HUDEP-2 (cell line): ENCODE results near the gene HNRNPM.

Experiments used
- DNase-seq, 76 experiments: peaks; one replicate each; lab custom pipeline; 2025; ENCODE audit not compliant: unreplicated experiment in 76 of 76; lab: John Stamatoyannopoulos, UW

HNRNPM gene

GRCh38 chr19:8530061-8530679 lies 85.4 kb downstream of the HNRNPM start:
- DNase-seq = no peak

GRCh38 chr19:8531470-8531869 lies 86.7 kb downstream of the HNRNPM start:
- no peak for DNase-seq

- no peak for DNase-seq
Observed at GRCh38 chr19:8532225-8532624, 87.5 kb downstream of the HNRNPM start.

- no peak for DNase-seq
Observed at GRCh38 chr19:8536282-8536681, 91.5 kb downstream of the HNRNPM start.

- no peak for DNase-seq
Observed at GRCh38 chr19:8537099-8537498, 92.3 kb downstream of the HNRNPM start.
